Lower leg skin (tissue), 3 donors: ENCODE data around the gene ABITRAM.

Experiments used
- POLR2A ChIP-seq, 2 donors: fragments of 450-650 bp; IDR thresholded peaks; one replicate each; pipeline ENCODE4 v1.6.1; 2016 to 2017; ENCODE audit warnings: antibody characterized with exemption in 2 of 2, mild to moderate bottlenecking in 1 of 2, moderate library complexity in 1 of 2
- TF ChIP-seq, protein P1 (sequence below), 3 donors: fragments of 450-650 bp; IDR thresholded peaks; one replicate each; pipeline ENCODE4 v1.5.1; 2016; ENCODE audit warnings: antibody characterized with exemption in 3 of 3, mild to moderate bottlenecking in 3 of 3, moderate library complexity in 2 of 3

DNA sequence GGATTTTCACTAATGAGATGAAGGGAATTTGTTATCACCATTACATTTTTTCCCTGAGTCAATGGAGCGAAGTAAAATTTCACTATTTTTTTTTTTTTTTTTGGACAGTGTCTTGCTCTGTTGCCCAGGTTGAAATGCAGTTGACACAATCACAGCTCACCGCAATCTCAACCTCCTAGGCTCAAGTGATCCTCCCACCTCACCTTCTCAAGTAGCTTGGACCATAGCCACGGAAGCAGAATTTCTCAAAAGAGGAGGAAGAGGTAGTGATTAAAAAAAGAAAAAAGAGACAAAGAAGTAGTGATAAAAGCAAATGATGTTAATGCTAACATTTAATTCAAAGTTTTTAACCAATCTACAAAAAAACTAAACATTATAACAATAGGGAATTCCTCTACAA, 30.0 kb upstream of the ABITRAM start:
- TF ChIP-seq, protein P1, sequence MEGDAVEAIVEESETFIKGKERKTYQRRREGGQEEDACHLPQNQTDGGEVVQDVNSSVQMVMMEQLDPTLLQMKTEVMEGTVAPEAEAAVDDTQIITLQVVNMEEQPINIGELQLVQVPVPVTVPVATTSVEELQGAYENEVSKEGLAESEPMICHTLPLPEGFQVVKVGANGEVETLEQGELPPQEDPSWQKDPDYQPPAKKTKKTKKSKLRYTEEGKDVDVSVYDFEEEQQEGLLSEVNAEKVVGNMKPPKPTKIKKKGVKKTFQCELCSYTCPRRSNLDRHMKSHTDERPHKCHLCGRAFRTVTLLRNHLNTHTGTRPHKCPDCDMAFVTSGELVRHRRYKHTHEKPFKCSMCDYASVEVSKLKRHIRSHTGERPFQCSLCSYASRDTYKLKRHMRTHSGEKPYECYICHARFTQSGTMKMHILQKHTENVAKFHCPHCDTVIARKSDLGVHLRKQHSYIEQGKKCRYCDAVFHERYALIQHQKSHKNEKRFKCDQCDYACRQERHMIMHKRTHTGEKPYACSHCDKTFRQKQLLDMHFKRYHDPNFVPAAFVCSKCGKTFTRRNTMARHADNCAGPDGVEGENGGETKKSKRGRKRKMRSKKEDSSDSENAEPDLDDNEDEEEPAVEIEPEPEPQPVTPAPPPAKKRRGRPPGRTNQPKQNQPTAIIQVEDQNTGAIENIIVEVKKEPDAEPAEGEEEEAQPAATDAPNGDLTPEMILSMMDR (IDR thresholded peaks at IDR 0.05) = no peak
- no peak for TF ChIP-seq POLR2A (IDR thresholded peaks at IDR 0.05)
